Measurements from ENCODE around the gene CDK6. TPM values are rescaled to one million over a fixed set of nuclear protein-coding genes. Genes with fewer than 3 reads are reported as not detected.

The CDK6 gene
- total RNA-seq, 4 donors from 2014 or later = 12.9 to 32.7 (median 21.6) TPM

- peaks cover 0 to 17% (median 8%) of the 10 kb centered on the region in 4 donors for H3K4me1 ChIP-seq
- no peak overlapping the region for H3K27ac ChIP-seq
- no peaks in the 10 kb centered on the region for H3K36me3 ChIP-seq
- WGBS, 2 donors (ENCODE audit: low coverage in 1 of 2) = 89% methylated on average over 6 of the region's 6 CpGs
- H3K9me3 ChIP-seq = no peaks in the 10 kb centered on the region
- H3K27me3 ChIP-seq = no peaks in the 10 kb centered on the region
- DNase-seq = no peak
- no peak for TF ChIP-seq CTCF (IDR thresholded peaks at IDR 0.05)
- no peak for TF ChIP-seq EP300 (IDR thresholded peaks at IDR 0.05; ENCODE audit: low read depth)
- no peak for TF ChIP-seq POLR2AphosphoS5 (IDR thresholded peaks at IDR 0.05)
- no peak for TF ChIP-seq POLR2A (IDR thresholded peaks at IDR 0.05)
- H3K4me3 ChIP-seq = no peak overlapping the region
- in situ Hi-C loops (cut with MboI; ENCODE audit: low pct_ligation_motif_present in 1 of 4, low pct_unique_long_range_greater_than_20kb in 1 of 4, low sequenced_read_pairs in 3 of 4) = no loop called here
- intact Hi-C loops (cut with DNase I; ENCODE audit: low total_unique reads) = no loop called here
Measured at GRCh38 chr7:92750946-92751345, 85.4 kb downstream of the CDK6 start.

GRCh38 chr7:92750447-92750839 is 85.9 kb downstream of the CDK6 start:
- Histone ChIP-seq H3K27me3 (no peaks in the 10 kb centered on the region), H3K27ac (peak overlapping the region in 1 of 4 donors; percentile 0), H3K36me3 (no peaks in the 10 kb centered on the region), H3K9me3 (no peaks in the 10 kb centered on the region), H3K4me3 (no peak overlapping the region), H3K4me1 (peaks cover 0 to 17% (median 8%) of the 10 kb centered on the region in 4 donors)
- intact Hi-C loops (cut with DNase I; ENCODE audit: low total_unique reads) = no loop called here
- DNase-seq = no peak
- in situ Hi-C loops (cut with MboI; ENCODE audit: low pct_ligation_motif_present in 1 of 4, low pct_unique_long_range_greater_than_20kb in 1 of 4, low sequenced_read_pairs in 3 of 4) = no loop called here
- 70 to 81% methylated on average over 3 to 4 of the region's 4 CpGs for WGBS, 2 donors (ENCODE audit: low coverage in 1 of 2)
- no peak for TF ChIP-seq POLR2AphosphoS5 (IDR thresholded peaks at IDR 0.05)
- TF ChIP-seq CTCF (IDR thresholded peaks at IDR 0.05) = no peak
- no peak for TF ChIP-seq POLR2A (IDR thresholded peaks at IDR 0.05)
- TF ChIP-seq EP300 (IDR thresholded peaks at IDR 0.05; ENCODE audit: low read depth) = no peak

GRCh38 chr7:92749832-92750446 is 86.4 kb downstream of the CDK6 start:
- Histone ChIP-seq H3K4me1 (peaks cover 0 to 17% (median 8%) of the 10 kb centered on the region in 4 donors), H3K27ac (peak overlapping the region in 1 of 4 donors; percentile 0), H3K36me3 (no peaks in the 10 kb centered on the region), H3K9me3 (no peaks in the 10 kb centered on the region), H3K4me3 (no peak overlapping the region), H3K27me3 (no peaks in the 10 kb centered on the region)
- TF ChIP-seq EP300 (IDR thresholded peaks at IDR 0.05; ENCODE audit: low read depth) = no peak
- no peak for TF ChIP-seq POLR2AphosphoS5 (IDR thresholded peaks at IDR 0.05)
- no peak for TF ChIP-seq POLR2A (IDR thresholded peaks at IDR 0.05)
- no peak for TF ChIP-seq CTCF (IDR thresholded peaks at IDR 0.05)
- 64 to 75% methylated on average over 1 to 2 of the region's 2 CpGs for WGBS, 2 donors (ENCODE audit: low coverage in 1 of 2)
- intact Hi-C loops (cut with DNase I; ENCODE audit: low total_unique reads) (no loop called here), in situ Hi-C loops (cut with MboI; ENCODE audit: low pct_ligation_motif_present in 1 of 4, low pct_unique_long_range_greater_than_20kb in 1 of 4, low sequenced_read_pairs in 3 of 4) (no loop called here)
- no peak for DNase-seq

- Histone ChIP-seq H3K4me3 (no peak overlapping the region), H3K4me1 (peaks cover 0 to 17% (median 8%) of the 10 kb centered on the region in 4 donors), H3K9me3 (no peaks in the 10 kb centered on the region), H3K36me3 (no peaks in the 10 kb centered on the region), H3K27ac (peak overlapping the region in 1 of 4 donors; percentile 0), H3K27me3 (no peaks in the 10 kb centered on the region)
- no peak for DNase-seq
- in situ Hi-C loops (cut with MboI; ENCODE audit: low pct_ligation_motif_present in 1 of 4, low pct_unique_long_range_greater_than_20kb in 1 of 4, low sequenced_read_pairs in 3 of 4) = no loop called here
- intact Hi-C loops (cut with DNase I; ENCODE audit: low total_unique reads) = no loop called here
- TF ChIP-seq CTCF (IDR thresholded peaks at IDR 0.05) = no peak
- TF ChIP-seq POLR2A (IDR thresholded peaks at IDR 0.05) = no peak
- no peak for TF ChIP-seq POLR2AphosphoS5 (IDR thresholded peaks at IDR 0.05)
- TF ChIP-seq EP300 (IDR thresholded peaks at IDR 0.05; ENCODE audit: low read depth) = no peak
Measured at GRCh38 chr7:92749327-92749755, 87.0 kb downstream of the CDK6 start.

Data from transverse colon (tissue), 4 donors.